ENCODE results near the gene ENTREP3. TPM values are rescaled to one million over a fixed set of nuclear protein-coding genes. Genes with fewer than 3 reads are reported as not detected.

Gene ENTREP3
- total RNA-seq, 1 experiment from 2014 or later: 69.9 TPM

DNA sequence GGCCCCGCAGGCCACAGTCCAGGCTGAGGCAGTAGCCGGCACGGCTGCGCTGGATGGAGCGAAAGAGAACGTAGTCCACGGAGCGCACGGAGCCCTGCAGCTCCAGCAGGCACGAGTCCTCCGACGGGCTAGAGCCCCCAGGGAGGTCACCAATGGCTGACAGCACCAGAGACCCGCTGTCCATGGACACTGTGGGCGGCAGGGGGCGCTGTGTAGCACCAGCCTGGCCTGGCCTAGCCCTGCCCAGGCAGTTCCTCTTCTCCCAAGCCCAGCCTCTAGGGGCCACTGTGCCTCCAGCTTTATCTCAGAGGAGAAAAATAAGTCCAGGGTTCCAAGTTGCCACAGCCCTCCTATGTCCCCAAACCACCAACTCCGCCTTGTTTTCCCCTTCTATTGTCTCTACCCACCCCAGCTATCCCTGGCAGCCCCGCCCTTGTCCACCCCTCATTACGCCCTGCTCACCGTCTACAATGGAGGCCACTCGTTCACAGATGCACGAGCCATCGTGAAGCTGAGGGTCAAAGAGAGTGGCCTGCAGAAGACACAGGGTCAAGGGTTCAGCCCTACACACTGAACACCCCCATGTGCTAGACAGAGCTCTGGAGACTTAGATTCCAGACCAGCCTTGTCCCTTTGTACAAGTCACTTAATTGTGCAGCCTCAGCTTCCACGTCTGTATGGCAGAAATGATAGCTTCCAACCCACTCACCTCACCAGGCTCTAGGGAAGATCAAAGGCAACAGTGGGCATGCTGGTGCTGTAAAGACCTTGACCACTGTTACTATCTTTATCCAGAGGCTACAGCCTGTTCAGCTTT is 4.4 kb downstream of the ENTREP3 start:
- Histone ChIP-seq H3K36me3 (ENCODE audit: control insufficient read depth in 1 of 2, insufficient read depth in 2 of 2, low read length in 2 of 2) (peaks cover 0 to 2% of the 10 kb centered on the region in 2 experiments; a peak in 3 of 4 replicates), H3K4me3 (replicated peaks in 1 of 2; ENCODE audit: low read depth in 1 of 2, low read length in 2 of 2) (no peak overlapping the region), H3K9me2 (ENCODE audit: insufficient read depth) (no peaks in the 10 kb centered on the region), H3K27me3 (ENCODE audit: insufficient read depth, low read length) (no peaks in the 10 kb centered on the region), H3K4me2 (ENCODE audit: low read length) (0 out of 2 replicates have a peak overlapping the region, but pooled peaks have one; percentile 2), H4K20me1 (ENCODE audit: insufficient read depth) (no peaks in the 10 kb centered on the region), H3K79me2 (ENCODE audit: insufficient read depth, low read length) (peaks cover 11% of the 10 kb centered on the region; the same call in 1 of the 2 replicates), H3K4me1 (ENCODE audit: control insufficient read depth in 1 of 2, insufficient read depth in 2 of 2, low read length in 2 of 2) (peaks cover 14 to 31% of the 10 kb centered on the region in 2 experiments; a peak in 3 of 4 replicates), H3K9ac (ENCODE audit: low read length) (no peak overlapping the region), H3K9me3 (ENCODE audit: control insufficient read depth in 1 of 2, insufficient read depth in 1 of 2, low read depth in 1 of 2, low read length in 2 of 2) (no peaks in the 10 kb centered on the region), H3K27ac (ENCODE audit: low read depth, low read length) (peak overlapping the region; percentile 23), H2AFZ (ENCODE audit: low read depth, low read length, poor library complexity, severe bottlenecking) (no peak overlapping the region)
- ChIA-PET CTCF (interaction anchor here (0.6 to 4.1 kb wide), 29 partner anchors 9 to 400 kb away, joined by 3 to 44 read pairs (median 5); partner anchors contain the start of genes CLK2, FDPS, HCN3 and KRTCAP2), RAD21 (ENCODE audit: low non-redundant PET in 1 of 2, low total read pairs in 2 of 2, uncharacterized antibody in 2 of 2, unreplicated experiment in 2 of 2) (interaction anchor here (1.2 to 2.0 kb wide), 3 partner anchors 11 to 73 kb away, joined by 3 to 9 read pairs (median 4); partner anchors contain the start of gene SCAMP3 (in 1 of the 2)), POLR2A (interaction anchor here (0.8 to 1.2 kb wide), 3 partner anchors 11 to 74 kb away, joined by 3 read pairs; partner anchors contain the start of genes CLK2 and SCAMP3)
- DNase-seq (ENCODE audit: low read depth, low spot score): peak; percentile 72
- peak; percentile 87 for ATAC-seq
- intact Hi-C loops (cut with micrococcal nuclease): loop anchor here (1.0 to 5.0 kb wide), 4 partner anchors 56 to 341 kb away; partner anchors contain the start of gene FDPS
- no TSS peak for BruUV-seq (replicated peaks)
- peak; percentile 99 to 100 (median 99) for TF ChIP-seq CTCF (IDR thresholded peaks at IDR 0.05 in 2 of 3, conservative IDR thresholded peaks at IDR 0.05 in 1 of 3; ENCODE audit: borderline replicate concordance in 1 of 3, insufficient read depth in 1 of 3, low read depth in 2 of 3, low read length in 2 of 3)
- TF ChIP-seq EZH2phosphoT487 (IDR thresholded peaks at IDR 0.05; ENCODE audit: borderline replicate concordance): no peak
- TF ChIP-seq POLR2A (IDR thresholded peaks at IDR 0.05; ENCODE audit: borderline replicate concordance, extremely low read depth, insufficient read depth, insufficient read length): no peak
- TF ChIP-seq EZH2 (IDR thresholded peaks at IDR 0.05): no peak
- TF ChIP-seq SIN3A (IDR thresholded peaks at IDR 0.05; ENCODE audit: low read depth): no peak
- peak; percentile 96 for TF ChIP-seq RAD21 (IDR thresholded peaks at IDR 0.05; ENCODE audit: low read depth)
- TF ChIP-seq, protein P1, sequence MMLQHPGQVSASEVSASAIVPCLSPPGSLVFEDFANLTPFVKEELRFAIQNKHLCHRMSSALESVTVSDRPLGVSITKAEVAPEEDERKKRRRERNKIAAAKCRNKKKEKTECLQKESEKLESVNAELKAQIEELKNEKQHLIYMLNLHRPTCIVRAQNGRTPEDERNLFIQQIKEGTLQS (IDR thresholded peaks at IDR 0.05): no peak
- no peak for TF ChIP-seq EGR1 (IDR thresholded peaks at IDR 0.05; ENCODE audit: low read depth)
- TF ChIP-seq SP1 (IDR thresholded peaks at IDR 0.05; ENCODE audit: low read depth): no peak
- no peak for TF ChIP-seq ZNF274 (IDR thresholded peaks at IDR 0.05; ENCODE audit: low read depth, low read length)
- no peak for TF ChIP-seq ELF1 (IDR thresholded peaks at IDR 0.05; ENCODE audit: borderline replicate concordance, low read depth)
- peak; percentile 72 for TF ChIP-seq YY1 (IDR thresholded peaks at IDR 0.05; ENCODE audit: extremely low read depth, insufficient replicate concordance, low read depth, low read length)
- TF ChIP-seq POLR2AphosphoS5 (IDR thresholded peaks at IDR 0.05; ENCODE audit: low read depth, low read length): peak; percentile 33; the same call in 1 of the 2 replicates
- no peak for TF ChIP-seq ZFX (IDR thresholded peaks at IDR 0.05)
- no peak for TF ChIP-seq MAX (IDR thresholded peaks at IDR 0.05)
- no peak for TF ChIP-seq CBX3 (IDR thresholded peaks at IDR 0.05; ENCODE audit: low read depth)
- no peak for TF ChIP-seq SRF (IDR thresholded peaks at IDR 0.05; ENCODE audit: low read depth)
- TF ChIP-seq FOSL1 (IDR thresholded peaks at IDR 0.05; ENCODE audit: low read depth): no peak
- peak; percentile 32 for TF ChIP-seq TCF7L2 (IDR thresholded peaks at IDR 0.05; ENCODE audit: borderline replicate concordance, extremely low read depth, insufficient read depth, insufficient read length)
- TF ChIP-seq, protein P2, sequence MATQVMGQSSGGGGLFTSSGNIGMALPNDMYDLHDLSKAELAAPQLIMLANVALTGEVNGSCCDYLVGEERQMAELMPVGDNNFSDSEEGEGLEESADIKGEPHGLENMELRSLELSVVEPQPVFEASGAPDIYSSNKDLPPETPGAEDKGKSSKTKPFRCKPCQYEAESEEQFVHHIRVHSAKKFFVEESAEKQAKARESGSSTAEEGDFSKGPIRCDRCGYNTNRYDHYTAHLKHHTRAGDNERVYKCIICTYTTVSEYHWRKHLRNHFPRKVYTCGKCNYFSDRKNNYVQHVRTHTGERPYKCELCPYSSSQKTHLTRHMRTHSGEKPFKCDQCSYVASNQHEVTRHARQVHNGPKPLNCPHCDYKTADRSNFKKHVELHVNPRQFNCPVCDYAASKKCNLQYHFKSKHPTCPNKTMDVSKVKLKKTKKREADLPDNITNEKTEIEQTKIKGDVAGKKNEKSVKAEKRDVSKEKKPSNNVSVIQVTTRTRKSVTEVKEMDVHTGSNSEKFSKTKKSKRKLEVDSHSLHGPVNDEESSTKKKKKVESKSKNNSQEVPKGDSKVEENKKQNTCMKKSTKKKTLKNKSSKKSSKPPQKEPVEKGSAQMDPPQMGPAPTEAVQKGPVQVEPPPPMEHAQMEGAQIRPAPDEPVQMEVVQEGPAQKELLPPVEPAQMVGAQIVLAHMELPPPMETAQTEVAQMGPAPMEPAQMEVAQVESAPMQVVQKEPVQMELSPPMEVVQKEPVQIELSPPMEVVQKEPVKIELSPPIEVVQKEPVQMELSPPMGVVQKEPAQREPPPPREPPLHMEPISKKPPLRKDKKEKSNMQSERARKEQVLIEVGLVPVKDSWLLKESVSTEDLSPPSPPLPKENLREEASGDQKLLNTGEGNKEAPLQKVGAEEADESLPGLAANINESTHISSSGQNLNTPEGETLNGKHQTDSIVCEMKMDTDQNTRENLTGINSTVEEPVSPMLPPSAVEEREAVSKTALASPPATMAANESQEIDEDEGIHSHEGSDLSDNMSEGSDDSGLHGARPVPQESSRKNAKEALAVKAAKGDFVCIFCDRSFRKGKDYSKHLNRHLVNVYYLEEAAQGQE (IDR thresholded peaks at IDR 0.05; ENCODE audit: low read depth): no peak

All from HCT116 (cell line).